ENCODE data around the gene DDC. TPM values are rescaled to one million over a fixed set of nuclear protein-coding genes. Genes with fewer than 3 reads are reported as not detected.

Gene DDC
- total RNA-seq, 1 experiment from 2014 or later = not detected

DNA sequence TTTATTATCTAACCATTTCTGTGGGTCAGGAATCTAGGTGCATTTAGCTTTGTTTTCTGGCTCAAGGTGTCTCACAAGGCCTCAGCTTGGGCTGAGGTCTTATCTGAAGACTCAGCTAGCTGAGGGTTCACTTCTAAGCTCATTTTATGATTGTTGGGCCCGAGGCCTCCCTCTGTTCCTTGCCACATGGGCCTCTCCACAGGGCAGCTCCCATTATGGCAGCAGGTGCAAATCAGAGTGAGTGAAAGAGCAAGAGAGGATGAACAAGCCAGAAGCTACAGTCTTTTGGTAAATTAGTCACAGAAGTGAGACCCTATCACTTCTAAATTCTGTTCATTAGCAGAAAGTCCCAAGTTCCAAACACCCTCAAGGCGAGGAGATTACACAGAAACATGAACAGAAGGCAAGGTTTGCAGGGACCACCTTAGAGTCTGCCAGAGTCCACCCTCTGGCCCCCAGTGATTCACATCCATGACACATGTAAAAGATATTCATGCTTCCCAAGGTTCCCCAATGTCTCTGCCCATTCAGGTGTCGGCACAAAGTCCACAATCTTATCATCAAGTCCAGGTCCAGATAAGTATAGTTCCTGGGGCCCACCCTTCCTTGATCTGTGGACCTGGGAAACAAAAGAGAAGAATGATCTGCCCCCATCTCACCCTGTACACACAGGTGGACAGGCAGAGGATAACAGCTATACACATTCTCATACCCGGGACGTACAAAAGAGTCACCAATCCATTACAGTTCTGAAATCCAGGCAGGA, 138.7 kb downstream of the DDC start:
- no peak for DNase-seq (ENCODE audit: extremely low read depth, low read depth)

DNA sequence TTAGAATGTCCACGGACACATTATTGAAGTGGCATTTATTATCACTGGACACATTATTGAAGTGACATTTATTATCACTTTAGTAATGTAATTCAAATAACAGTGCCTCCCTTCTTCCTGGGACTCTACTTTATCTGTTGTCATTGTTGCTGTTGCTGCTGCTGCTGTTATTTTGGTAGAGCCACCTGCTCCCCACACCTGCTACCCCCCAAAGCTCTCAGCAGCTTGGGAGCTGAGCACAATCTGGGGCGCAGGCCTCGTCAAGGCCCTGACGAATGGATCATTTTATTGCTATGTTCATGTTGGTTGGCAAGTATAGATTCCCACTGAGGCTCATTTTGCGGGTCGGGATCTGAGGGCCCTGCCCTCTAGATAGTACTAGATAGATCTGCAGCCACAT, 139.9 kb downstream of the DDC start:
- no peak for DNase-seq (ENCODE audit: extremely low read depth, low read depth)

DNA sequence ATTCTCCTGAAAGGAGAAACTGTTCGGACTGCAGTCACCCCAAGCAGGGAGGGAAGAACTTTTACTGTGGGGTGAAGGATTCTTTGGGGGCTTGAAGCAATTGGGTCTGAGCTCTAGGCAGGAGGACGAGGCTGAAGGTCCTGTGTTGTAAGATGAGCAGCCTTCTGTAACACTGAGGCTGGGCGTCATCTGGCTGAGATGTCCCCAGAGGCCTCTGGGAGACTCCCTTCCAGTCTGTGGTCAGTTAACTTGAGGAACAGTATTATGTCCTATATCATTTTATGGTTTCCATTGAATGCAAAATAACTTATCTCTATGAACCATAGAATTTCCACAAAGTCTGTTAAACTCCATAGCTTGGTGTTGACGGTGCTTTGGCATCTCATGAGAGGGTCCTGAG, 141.3 kb downstream of the DDC start:
- DNase-seq (ENCODE audit: extremely low read depth, low read depth) = no peak

DNA sequence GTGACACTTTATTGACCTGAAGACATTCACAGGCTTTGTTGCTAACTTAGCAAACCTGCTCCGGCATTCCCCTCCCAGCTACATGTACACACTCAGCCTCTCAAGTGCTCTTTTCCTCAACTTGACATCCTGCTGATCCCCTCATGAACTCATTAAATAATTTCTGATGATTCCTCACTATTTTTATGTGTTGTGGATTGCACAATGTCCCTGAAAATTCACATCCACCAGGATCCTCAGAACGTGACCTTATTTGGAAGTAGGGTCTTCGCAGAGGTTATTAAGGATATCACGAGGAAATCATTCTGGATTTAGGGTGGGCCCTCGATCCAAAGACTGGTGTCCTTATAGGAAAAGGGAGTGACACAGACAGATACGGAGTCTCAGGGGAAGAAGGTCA, 142.3 kb downstream of the DDC start:
- no peak for DNase-seq (ENCODE audit: extremely low read depth, low read depth)

DNA sequence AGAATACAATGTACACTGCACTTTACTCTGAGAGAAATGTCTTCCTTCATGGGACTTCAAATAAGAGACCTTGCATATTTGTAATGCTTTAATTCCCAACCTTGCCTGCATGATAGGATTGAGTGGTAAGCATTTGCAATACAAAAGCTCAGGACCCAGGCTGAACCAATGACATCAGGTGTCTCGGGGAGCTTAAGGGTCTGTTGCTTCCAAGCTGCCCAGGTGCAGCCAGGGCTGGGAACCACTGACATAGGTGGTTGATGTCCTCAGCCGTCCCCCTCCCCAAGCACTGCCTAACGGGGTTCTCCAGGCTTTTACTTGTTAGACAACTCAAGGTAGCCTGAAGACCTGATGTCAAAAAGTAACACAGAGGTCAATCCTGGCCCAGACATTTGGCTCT, 144.2 kb downstream of the DDC start:
- no peak for DNase-seq (ENCODE audit: extremely low read depth, low read depth)

DNA sequence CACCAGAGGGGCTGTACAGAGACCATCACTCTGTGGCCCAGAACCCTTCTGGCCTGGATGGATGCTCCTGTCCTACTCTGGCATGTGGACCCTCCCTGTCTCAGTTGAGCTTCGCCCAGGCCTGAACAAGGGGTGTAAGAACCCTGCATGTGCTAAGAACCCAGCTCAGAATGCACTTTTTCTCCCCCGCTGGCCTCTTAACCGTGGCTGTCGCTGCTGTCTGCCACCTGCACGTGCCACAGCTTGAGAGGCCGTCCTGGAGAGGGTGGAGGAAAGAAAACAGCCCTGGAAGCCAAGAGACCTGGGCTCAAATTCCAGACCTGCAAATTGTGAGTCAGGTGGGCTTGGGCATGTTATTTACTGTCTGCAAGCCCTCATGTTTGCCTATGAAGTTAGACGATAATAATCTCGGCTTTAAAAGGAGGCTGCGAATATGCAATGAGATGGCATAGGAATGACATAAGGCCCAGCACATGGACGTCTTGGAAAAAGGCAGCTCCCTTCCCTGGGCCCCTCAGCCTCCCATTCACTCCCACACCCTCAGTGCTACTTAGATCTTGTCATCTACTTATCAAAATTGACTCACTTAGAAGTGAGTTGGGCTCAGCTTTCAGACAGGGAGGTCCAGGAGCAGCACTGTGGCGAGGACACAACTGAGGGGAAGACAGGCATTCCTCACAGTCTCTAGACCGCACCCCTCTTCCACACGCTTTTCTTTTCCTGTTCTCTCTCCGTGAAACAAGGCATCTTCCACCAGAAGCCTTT, 146.5 kb downstream of the DDC start:
- no peak for DNase-seq (ENCODE audit: extremely low read depth, low read depth)

DNA sequence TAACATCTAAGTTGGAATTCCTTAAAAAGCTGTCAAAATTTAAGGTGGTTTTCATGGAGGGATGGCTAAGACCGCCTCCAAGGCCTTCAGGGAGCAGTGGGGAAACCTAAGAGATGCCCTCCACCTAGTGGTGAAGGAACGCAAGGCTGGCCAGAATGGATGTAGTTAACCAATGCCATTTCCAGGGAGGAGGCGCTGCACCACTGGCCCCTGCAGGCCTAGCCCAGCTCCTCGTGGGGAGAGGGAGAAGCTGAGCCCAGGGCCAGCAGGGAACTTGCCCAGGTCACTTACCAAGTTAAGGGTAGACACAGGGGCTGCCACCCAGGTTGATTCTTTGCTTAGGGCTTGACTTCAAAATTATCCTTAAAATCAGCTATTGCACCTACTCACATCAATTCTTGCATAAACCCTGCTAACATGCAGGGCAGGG, 147.1 kb downstream of the DDC start:
- DNase-seq (ENCODE audit: extremely low read depth, low read depth) = peak; percentile 58

DNA sequence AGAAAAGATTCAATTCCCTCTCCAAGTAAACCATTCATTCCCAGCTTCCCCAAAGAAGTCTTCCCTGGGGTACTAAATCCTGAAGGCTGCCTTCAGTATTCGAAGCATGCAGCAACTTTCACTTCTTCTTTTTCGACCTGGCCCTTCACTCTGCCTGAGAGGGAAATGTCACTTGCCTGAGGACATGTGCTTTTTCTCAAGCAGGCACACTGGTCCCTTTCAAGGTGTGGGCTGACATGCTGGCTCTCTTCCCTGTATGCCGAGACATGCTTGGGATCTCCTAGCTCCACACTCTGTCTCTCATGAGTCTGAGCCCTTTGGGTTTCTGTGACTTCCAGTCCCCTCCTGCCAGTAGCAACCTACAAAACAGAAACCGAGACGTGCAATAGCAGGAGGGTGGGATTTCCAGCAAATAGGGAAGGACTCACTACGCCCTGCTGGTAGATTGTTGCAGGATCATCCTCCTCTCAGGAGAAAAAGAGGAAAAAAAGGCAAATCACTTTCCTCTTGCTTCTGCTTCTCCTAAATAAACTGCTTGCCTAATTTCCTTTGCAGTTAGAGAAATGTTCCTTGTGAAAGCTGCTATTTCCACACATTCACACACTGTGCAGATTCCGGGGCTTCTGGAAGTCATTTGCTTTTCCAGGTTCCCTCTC, 148.6 kb downstream of the DDC start:
- no peak for DNase-seq (ENCODE audit: extremely low read depth, low read depth)

DNA sequence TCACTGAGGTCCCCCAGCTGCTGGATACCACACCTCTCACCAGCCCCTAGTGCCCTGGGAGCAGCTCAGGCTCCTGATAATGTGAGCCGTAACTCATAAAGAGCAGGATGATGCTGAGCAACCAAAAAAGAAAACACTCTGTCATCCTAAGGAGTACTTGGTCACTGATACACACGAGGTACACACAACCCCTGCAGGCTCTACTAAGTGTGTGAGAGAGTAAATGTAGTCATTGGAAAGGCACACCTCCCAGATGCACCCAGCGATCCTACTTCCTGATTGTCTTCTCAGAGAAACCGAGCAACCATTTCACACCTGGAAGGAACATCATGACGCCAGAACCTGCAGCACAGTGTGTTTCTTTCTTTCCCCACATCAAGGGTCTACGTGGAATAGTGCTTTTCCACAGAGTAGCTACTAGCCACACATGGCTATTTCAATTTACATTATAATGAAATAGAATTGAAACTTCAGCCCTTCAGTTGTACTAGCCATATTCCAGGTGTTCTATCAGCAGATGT, 149.3 kb downstream of the DDC start:
- no peak for DNase-seq (ENCODE audit: extremely low read depth, low read depth)

DNA sequence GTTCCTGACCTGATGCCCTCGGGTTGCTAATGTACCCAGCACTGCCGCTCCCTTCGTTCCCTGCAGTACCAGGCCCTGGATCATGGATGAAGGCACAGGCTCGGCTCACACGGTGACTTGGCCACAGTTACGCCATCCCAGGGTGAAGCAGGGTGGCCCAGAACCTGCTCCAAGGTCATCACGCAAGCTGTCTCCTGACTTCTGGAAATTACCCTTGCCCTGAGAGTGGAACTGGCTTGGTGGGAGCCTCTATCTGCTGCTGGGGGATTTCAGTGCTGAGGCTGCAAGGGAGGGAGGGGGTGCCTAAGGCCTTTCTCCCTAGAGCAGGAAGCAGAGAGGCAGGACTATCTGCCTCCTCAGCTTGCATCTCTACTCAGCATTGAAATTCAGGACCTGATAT, 151.6 kb downstream of the DDC start:
- DNase-seq (ENCODE audit: extremely low read depth, low read depth) = no peak

DNA sequence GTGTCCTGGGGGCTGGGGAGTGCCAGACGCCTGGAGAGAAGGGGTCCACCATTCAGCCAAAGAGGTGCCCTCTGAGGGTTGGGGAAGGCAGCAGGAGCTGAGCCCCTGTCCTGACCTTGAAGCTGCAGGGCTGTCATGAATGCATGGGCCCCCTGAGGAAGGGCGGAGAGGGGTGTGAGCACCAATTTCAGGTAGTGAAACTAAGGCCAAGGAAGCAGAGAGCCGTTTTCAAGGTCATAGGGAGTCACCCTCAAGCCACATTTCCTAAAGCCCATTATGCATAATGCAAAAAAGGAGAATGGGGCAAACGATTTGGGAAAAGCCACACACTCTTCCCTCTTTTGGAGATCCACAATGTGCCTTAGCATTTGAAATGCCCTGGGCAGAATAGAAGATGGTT, 152.2 kb downstream of the DDC start:
- DNase-seq (ENCODE audit: extremely low read depth, low read depth) = no peak

DNA sequence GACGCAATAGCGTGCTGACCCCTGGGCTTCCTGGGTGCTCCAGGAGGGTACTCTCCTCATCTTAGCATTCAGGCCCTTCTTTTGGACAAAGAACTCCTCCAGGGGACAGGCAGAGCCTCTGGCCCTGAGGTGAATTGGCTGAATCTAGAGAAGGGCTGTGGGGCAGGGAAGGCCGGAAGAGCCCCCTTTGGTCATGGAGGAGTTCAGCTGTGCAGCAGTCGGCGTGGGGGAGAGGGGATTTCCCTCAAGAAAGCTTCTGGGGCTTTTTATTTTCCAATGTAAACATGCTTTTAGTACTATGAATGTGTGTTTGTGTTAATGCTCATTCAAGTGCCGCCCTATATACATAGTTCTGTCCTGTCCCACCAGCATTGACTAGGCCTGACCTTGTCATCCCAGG, 153.9 kb downstream of the DDC start:
- no peak for DNase-seq (ENCODE audit: extremely low read depth, low read depth)

DNA sequence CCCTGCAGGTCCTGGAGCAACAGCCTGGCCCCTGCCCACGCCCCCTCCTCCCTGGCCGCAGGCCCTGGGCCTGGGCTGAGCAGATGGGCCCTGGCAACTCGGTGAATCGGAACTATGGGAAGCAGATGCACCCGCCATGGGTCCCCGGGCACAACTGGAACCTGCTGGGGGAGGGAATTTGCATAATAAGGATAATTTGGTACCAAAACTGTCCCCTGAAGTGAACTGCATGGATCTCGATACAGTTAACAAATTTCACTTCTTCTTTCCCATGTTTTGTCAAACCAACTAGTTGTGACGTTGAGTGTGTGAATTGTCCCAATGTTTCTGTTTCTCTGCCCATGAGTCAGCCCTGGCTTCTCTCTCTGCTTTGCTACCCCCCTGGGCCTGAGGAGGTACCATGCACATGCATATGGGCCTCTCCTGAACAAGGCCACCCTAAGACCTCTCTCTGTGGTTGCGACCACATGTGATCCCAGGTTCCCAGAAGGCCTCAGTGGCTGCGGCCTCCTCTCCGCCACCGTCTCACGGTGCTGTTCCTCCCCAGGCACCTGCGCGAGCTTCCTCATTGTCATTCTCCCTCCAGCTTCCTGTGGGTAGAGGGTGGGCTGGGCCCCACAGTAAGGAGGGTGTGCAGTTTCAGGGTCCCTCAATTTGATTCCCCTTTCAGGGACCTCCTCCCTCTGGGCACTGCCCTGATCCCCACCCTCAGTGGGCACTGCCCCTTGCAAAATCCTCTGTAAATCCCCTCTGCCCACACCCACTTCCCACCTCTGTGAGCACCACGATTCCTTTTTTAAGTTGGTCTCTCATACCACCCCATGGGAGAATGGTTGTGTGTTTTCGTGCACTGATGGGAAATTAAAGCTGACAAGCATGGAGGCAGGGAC, 155.1 kb downstream of the DDC start:
- no peak for DNase-seq (ENCODE audit: extremely low read depth, low read depth)

Small RNA genes within 50 kb of the gene (small RNA-seq; reads per million reads assigned to genes)
- 0 reads per million in 2 experiments for gene RNU6-1091P

Other genes with a start within 250 kb of the DDC start
- 4.6 and 4.7 TPM in 2 replicates for gene FIGNL1, start 115.1 kb downstream of the DDC start, total RNA-seq (2014; rRNA removed; shearing (Covaris generic))
- 19.5 and 24.7 TPM in 2 replicates for gene GRB10, start 217.5 kb upstream of the DDC start, total RNA-seq (2014; rRNA removed; shearing (Covaris generic))